PC-9 (cell line): ENCODE results near the gene PARP3.

Source experiments
- CTCF ChIP-seq: fragments of 200-600 bp; sonication (generic); conservative IDR thresholded peaks from 2 replicates; pipeline ENCODE4 v1.6.1; 2017; ENCODE audit warnings: mixed run types, antibody characterized with exemption, mild to moderate bottlenecking, moderate library complexity
- EZH2 ChIP-seq: fragments of 200-600 bp; sonication (generic); IDR thresholded peaks from 2 replicates; pipeline ENCODE4 v1.8.0; 2017; ENCODE audit warnings: antibody characterized with exemption, low read depth

- TF ChIP-seq EZH2 (no peak), CTCF (no peak)
Observed at GRCh38 chr3:51954105-51954504, 11.9 kb downstream of the PARP3 start.
